ENCODE data around the gene MT3.
"Not testable (repeated sequence)": the region's sequence is repeated elsewhere in the genome, so short reads cannot be mapped to it uniquely, and the experiment has no call there.

The MT3 gene

GRCh38 chr16:56580391-56581048 is 8.8 kb upstream of the MT3 start:
- DNase-seq = no peak

- not testable (repeated sequence) for DNase-seq
Observed at GRCh38 chr16:56582911-56583310, 6.4 kb upstream of the MT3 start.

DNA sequence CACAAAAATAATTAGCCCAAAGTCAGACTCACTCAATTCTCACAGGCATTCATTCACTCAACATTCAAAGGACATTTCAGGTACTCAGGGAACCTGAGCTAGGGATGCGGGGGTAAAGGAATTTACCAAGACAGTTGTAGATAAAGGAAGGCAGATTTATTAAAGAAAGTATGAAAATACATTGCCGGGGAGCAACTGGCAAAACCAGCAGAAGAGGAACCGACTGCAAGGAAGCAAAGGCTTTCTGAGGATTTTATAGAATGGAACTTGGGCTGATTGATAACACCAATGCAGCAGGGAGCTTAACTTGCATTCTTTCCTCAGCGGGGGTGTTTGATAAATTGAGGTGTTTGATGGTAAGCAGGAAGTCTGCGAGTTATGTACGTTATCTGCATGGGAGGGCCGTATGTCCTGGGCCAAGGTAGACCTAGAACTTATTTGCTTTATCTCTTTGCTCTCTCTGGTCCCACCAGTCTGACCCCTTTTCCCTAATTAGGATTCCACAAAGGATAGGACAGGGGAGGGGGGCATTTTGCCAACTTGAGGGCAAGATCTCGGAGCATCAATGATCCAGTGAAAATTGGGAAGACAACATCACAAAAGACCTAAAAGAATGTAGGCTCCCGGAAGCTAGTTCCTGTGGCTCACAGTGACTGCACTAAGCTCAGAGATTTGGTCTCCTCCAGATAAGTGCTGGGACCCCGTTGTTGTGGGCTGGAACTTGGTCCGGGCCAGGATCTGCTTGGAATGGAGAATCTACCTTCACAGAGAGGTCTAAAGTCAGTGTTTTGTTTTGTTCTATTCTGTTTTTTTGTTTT is 5.8 kb upstream of the MT3 start:
- no peak for DNase-seq

DNA sequence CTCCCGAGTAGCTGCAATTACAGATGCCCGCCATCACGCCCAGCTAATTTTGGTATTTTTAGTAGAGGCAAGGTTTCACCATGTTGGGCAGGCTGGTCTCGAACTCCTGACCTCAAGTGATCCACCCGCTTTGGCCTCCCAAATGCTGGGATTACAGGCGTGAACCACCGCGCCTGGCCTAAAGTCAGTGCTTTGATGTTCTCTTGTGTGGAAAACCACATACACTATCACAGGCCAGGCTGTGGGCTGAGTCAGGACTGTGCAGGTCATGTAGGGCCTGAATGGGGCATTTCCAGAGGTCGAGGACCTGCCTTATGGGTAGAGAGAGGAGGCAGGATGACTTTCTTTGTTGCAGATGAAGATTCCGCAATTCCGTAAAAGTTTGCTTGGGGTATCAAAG is 5.1 kb upstream of the MT3 start:
- DNase-seq = no peak

DNA sequence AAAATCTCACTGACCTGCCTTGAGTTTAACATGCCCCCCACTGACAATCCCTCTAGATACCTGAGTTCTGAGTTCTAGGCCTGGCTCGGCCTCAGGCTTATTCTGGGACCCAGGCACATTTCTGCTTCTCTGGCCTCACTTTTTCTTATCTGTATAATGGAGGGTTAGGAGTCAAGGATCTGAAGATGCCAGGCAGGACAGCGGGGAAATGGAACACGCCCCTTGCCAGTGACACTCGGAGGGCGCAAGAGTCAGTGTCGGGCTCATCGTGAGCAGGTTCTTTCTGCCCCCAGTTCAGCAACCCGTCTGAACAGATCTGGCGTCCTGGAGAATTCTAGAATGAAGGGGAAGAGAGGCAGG is 567 bp upstream of the MT3 start:
- DNase-seq = no peak

DNA sequence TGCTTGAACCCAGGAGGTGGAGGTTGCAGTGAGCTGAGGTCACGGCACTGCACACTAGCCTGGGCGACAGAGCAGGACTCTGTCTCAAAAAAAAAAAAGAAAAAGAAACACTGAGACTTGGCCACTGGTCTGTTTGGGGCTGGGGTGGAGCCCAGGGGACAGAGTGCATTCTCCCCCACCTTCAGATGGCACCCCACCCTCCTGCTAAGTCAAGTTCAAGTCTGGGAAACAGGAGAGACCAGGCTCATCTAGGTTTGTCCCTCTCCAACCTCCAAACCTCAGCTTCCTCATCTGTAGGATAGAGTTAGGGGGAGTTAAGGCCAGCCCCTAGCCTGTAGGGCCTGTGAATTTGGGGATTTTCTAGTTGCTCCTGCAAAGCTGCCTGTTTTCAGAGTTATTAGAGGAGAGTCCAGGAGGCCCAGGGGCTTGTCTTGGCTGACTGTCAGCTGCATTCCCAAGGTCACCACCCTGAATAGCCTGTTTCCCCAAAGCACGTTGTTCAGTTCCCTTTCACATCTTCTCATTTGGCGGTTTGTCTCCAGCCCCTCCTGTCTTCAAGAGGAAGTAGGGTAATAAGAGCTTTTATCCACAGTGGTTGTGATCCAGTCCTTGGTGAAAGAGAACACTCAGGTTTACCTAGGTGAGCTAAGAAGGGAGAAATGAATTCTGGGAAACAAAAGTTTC is 2.2 kb downstream of the MT3 start:
- no peak for DNase-seq

GRCh38 chr16:56593573-56594291 is 4.4 kb downstream of the MT3 start:
- DNase-seq = no peak

- no peak for DNase-seq
Observed at GRCh38 chr16:56594292-56594619, 4.9 kb downstream of the MT3 start.

DNA sequence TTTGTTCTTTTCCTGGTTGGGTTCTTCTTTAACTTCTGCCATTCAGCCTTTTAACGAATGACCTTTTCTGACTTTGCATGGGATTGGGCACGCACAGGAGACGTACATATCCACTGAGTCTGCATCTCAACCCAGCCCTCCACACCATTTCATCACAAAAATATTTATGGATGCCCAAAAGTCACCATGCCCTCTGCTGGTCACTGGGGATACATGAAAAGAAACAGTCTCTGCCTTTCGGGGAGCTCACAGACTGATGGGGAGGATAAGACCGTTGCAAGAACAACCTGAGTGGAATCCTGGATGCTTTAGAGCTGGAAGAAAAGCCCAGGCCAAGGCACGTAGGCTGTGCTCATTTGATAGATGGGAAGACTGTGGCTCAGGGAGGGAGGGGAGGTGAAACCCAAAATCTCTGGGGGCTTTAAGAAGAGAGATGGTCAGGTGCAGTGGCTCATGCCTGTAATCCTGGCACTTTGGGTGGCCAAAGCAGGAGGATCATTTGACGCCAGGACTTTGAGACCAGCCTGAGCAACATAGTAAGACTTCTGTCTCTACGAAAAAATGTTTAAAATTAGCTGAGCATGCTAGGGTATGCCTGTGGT is 11.2 kb downstream of the MT3 start:
- peak in 1 of 5 donors; percentile 27 for DNase-seq

GRCh38 chr16:56601325-56601724 is 12.0 kb downstream of the MT3 start:
- DNase-seq = no peak

DNA sequence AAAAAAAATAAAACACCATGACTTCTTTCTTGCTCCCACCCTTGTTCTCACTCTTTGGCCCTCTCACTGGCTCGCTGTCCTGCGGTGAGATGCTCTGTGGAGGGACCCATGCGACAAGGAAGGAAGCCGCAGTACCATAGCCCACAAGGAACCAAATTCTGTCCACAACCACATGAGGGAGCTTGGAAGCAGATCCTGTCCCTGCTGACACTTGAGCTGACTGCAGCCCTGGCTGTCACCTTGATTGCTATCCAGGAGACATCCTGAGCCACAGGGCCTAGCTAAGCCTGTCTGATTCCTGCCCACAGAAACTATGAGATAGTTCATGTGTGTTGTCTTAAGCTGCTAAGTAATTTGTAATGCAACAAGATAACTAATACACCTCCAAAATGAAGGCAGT is 14.3 kb downstream of the MT3 start:
- DNase-seq = peak in 1 of 5 donors; percentile 23

DNA sequence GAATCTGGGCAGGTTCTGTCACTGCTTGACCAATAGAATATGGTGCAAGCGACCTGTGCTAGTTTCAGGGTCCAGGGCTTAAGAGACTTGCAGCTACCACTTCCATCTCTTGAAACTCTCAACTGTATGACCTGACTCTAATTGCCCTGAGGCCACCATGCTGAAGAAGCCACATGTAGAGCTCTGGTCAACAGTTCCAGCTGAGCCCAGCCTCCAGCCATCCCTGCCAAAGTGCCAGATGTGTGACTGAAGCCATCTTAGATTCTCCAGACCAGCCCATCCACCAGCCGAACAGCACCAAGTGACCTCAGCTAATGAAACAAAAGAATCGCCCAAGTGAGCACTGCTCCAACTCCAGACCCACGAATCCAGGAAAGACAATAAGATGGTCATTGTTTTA is 15.6 kb downstream of the MT3 start:
- no peak for DNase-seq

GRCh38 chr16:56605475-56605874 is 16.1 kb downstream of the MT3 start:
- no peak for DNase-seq

DNA sequence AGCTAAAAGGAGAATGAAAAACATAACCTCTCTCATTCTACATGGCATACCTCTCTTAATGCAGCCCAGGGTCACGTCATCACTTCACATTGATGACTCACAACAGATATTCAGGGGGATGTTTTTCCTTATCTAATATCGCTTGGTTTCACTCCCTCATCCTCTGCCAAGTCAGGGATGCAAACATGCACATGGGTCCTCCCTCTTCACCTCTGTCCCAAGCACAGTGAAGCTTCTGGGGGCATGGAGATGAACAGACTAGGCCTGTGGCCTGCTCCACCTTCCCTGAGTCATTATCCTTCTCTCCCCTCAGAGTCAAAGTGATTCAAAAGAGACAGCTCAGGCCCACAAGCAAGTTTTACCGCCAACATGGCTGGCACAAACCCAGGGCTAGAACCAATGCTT is 16.7 kb downstream of the MT3 start:
- DNase-seq = no peak

- no peak for DNase-seq
Observed at GRCh38 chr16:56606476-56607108, 17.3 kb downstream of the MT3 start.

DNA sequence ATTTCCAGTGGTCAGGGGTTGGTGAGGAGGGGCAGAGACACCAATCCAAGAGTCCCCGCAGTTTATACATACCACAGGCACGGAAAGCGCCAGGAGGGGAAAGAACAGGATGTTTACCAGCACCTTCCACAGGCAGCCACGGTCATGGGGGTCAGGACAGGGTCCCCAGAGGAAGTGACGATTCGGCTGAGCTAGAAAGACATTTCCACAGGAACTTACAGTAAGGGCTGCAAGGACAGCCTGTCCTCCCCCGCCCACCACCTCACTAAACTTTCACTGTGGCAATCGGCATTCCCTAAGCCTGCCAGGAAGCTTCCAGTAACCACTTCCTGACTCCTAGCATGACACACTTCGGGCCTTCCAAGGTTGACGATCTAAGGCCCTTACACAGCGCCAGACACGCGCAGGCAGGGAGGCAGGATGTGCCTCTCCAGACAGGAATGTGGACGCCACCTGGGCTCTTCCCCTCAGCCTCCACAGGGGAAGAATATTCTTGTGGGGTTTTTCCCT is 17.8 kb downstream of the MT3 start:
- no peak for DNase-seq

DNA sequence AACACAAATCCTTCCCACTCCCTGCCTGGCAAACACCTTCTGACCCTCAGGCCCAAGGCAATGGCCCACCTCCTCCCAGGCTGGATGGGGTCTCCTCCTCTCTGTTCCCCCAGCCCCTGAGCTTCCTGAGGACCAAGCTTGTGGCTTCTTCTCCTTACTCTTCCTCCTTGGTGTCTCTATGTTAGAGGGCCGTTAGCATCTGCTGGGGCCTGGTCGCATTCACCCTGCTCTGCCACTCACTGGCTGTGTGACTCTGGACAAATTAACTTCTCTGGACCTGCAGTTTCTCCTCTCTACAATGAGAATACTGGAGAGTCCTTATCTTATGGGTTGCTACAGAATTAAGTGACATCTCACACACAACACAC is 18.3 kb downstream of the MT3 start:
- no peak for DNase-seq

DNA sequence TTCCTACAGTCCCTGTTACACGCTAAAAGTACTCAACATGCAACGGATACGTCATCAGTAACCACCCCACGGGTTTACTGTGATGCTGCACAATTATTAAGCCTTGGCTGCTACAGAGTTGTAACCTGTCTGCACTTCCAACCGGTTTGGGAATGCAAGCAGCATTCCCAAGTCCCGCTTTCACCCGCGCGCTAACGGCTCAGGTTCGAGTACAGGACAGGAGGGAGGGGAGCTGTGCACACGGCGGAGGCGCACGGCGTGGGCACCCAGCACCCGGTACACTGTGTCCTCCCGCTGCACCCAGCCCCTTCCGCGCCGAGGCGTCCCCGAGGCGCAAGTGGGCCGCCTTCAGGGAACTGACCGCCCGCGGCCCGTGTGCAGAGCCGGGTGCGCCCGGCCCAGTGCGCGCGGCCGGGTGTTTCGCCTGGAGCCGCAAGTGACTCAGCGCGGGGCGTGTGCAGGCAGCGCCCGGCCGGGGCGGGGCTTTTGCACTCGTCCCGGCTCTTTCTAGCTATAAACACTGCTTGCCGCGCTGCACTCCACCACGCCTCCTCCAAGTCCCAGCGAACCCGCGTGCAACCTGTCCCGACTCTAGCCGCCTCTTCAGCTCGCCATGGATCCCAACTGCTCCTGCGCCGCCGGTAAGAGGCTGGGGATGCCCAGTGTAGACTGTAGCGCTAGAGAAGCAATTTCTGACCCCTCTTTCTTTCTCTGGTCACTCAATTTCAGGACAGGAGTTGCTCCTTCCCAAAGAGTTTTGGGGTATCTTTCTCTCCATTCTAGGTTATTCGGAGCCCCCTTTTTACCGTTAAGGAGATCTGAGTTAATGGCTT is 18.9 kb downstream of the MT3 start, which contains the start of gene MT2A:
MT2A (plus strand) TSS at position 542 of the 833 bp plus-strand sequence; CDS start at position 614, 72 bp downstream.
- peak; percentile 67 to 93 (median 78) for DNase-seq

DNA sequence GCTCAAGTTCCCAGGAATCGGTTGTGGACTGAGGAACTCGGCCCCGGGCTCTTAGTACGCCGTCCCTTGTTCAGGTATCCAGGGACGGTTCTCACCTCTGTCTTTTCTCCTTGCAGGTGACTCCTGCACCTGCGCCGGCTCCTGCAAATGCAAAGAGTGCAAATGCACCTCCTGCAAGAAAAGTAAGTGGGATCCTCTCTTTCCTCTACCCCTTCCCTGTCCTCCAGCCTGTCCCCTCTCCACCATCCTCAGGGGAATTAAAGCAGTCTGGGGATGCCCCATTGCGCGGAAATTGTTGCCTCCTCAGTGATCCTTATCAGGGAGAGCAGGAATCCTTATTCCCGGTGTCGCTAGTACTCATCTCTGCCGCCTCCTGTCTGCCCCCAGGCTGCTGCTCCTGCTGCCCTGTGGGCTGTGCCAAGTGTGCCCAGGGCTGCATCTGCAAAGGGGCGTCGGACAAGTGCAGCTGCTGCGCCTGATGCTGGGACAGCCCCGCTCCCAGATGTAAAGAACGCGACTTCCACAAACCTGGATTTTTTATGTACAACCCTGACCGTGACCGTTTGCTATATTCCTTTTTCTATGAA is 19.6 kb downstream of the MT3 start:
- no peak for DNase-seq

DNA sequence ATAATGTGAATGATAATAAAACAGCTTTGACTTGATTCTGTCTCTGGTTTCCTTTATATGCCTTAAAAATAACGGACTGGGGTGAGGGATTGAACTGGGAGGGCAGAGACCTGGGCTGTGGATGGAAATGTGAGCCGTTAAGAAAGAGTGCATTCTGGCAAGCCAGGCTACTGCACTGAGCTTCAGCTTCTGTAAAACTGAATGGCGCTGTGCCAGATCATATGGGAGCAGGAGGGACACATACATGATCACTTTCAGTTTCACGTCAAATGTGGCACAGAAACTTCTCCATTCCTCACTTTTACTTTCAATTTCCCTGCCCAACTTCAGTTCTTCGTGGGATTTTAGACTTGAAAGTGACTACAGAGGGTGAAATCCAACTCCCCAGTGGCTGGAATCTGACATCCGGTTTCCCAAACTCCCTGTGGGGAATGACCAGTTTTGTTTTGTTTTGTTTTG is 20.2 kb downstream of the MT3 start:
- peak; percentile 41 to 83 (median 64) for DNase-seq
